ENCODE results near the gene YPEL1. TPM values are rescaled to one million over a fixed set of nuclear protein-coding genes. Genes with fewer than 3 reads are reported as not detected.
"Not testable (repeated sequence)": the region's sequence is repeated elsewhere in the genome, so short reads cannot be mapped to it uniquely, and the experiment has no call there.

The YPEL1 gene
- total and polyA plus RNA-seq, 3 experiments from 2014 or later = 2.4 to 27.0 (median 2.6) TPM

GRCh38 chr22:21696115-21696514, 39.5 kb downstream of the YPEL1 start:
- no peak overlapping the region for H3K4me3 Mint-ChIP-seq
- peaks cover 0 to 1% of the 10 kb centered on the region in 2 donors for H3K27me3 Mint-ChIP-seq
- no peak overlapping the region for H3K27ac ChIP-seq (ENCODE audit: low read depth, low read length)
- CTCF ChIA-PET = no interaction called here
- no peaks in the 10 kb centered on the region for H3K4me1 Mint-ChIP-seq
- no peaks in the 10 kb centered on the region for H3K9me3 ChIP-seq (ENCODE audit: low read length)
- no peaks in the 10 kb centered on the region for H3K27me3 ChIP-seq (ENCODE audit: insufficient read depth, low read length, poor library complexity, severe bottlenecking)
- DNase-seq = no peak
- H3K36me3 ChIP-seq (ENCODE audit: insufficient read depth, low read length) = peaks cover 51% of the 10 kb centered on the region
- peaks cover 0 to 83% (median 11%) of the 10 kb centered on the region in 3 donors for H3K36me3 Mint-ChIP-seq
- H3K27ac Mint-ChIP-seq = peak overlapping the region in 5 of 8 donors; percentile 2 to 82 (median 49)
- POLR2A ChIA-PET = no interaction called here
- no peaks in the 10 kb centered on the region for H3K4me1 ChIP-seq (ENCODE audit: insufficient read depth, low read length)
- H3K9me3 Mint-ChIP-seq = no peaks in the 10 kb centered on the region
- H3K4me3 ChIP-seq (ENCODE audit: low read length) = no peak overlapping the region

GRCh38 chr22:21695430-21696085, 40.0 kb downstream of the YPEL1 start:
- Mint-ChIP-seq H3K27me3 (peaks cover 0 to 1% of the 10 kb centered on the region in 2 donors), H3K36me3 (peaks cover 0 to 81% (median 12%) of the 10 kb centered on the region in 3 donors), H3K9me3 (no peaks in the 10 kb centered on the region), H3K4me1 (peaks cover under 1 to 2% (median 2%) of the 10 kb centered on the region in 3 donors), H3K27ac (peak overlapping the region in 4 of 8 donors; percentile 70 to 85 (median 82)), H3K4me3 (no peak overlapping the region)
- H3K4me1 ChIP-seq (ENCODE audit: insufficient read depth, low read length) = no peaks in the 10 kb centered on the region
- CTCF ChIA-PET = no interaction called here
- no peak for DNase-seq
- POLR2A ChIA-PET = no interaction called here
- H3K27ac ChIP-seq (ENCODE audit: low read depth, low read length) = no peak overlapping the region
- no peak overlapping the region for H3K4me3 ChIP-seq (ENCODE audit: low read length)
- no peaks in the 10 kb centered on the region for H3K27me3 ChIP-seq (ENCODE audit: insufficient read depth, low read length, poor library complexity, severe bottlenecking)
- no peaks in the 10 kb centered on the region for H3K9me3 ChIP-seq (ENCODE audit: low read length)
- peaks cover 51% of the 10 kb centered on the region for H3K36me3 ChIP-seq (ENCODE audit: insufficient read depth, low read length)

DNA sequence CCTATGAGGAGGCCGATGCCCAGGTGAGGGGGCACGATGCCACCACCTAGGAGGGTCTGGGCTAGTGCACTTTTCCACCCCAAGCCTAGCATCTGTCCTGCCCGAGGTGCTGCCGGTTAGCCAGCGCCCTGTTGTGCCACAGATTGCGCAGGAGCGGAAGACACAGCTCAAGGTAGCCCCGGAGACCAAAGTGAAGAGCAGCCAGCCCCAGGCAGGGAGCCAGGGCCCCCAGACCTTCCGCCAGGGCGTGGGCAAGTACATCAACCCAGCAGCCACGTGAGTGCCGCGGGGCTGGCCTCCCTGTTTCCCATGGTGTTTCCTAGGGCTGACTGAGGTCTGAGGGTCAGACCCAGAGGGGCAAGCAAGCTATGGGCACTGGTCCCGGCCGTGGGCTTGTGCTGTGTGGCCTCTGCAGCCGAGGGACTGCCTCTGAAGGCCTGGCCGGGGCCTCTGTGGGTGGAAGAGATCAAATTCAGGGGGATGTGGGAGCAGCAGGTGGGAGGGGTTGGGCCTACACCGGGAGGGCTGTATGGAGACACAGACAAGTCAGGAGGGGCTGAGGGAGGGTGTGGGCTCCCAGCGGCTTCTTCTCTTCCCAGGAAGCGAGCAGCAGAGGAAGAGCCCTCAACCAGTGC, 40.7 kb downstream of the YPEL1 start:
- CTCF ChIA-PET = no interaction called here
- Histone ChIP-seq H3K27ac (ENCODE audit: low read depth, low read length) (no peak overlapping the region), H3K9me3 (ENCODE audit: low read length) (no peaks in the 10 kb centered on the region), H3K36me3 (ENCODE audit: insufficient read depth, low read length) (peaks cover 51% of the 10 kb centered on the region), H3K4me1 (ENCODE audit: insufficient read depth, low read length) (no peaks in the 10 kb centered on the region), H3K27me3 (ENCODE audit: insufficient read depth, low read length, poor library complexity, severe bottlenecking) (no peaks in the 10 kb centered on the region), H3K4me3 (ENCODE audit: low read length) (no peak overlapping the region)
- peaks cover 0 to 1% of the 10 kb centered on the region in 2 donors for H3K27me3 Mint-ChIP-seq
- H3K4me3 Mint-ChIP-seq = no peak overlapping the region
- no peaks in the 10 kb centered on the region for H3K9me3 Mint-ChIP-seq
- peaks cover 0 to 83% (median 12%) of the 10 kb centered on the region in 3 donors for H3K36me3 Mint-ChIP-seq
- peaks cover 3 to 5% (median 5%) of the 10 kb centered on the region in 3 donors for H3K4me1 Mint-ChIP-seq
- peak overlapping the region in 2 of 8 donors; percentile 66 to 85 for H3K27ac Mint-ChIP-seq
- POLR2A ChIA-PET = no interaction called here
- no peak for DNase-seq

GRCh38 chr22:21694394-21694793, 41.2 kb downstream of the YPEL1 start:
- H3K36me3 ChIP-seq (ENCODE audit: insufficient read depth, low read length) = peaks cover 55% of the 10 kb centered on the region
- CTCF ChIA-PET = no interaction called here

DNA sequence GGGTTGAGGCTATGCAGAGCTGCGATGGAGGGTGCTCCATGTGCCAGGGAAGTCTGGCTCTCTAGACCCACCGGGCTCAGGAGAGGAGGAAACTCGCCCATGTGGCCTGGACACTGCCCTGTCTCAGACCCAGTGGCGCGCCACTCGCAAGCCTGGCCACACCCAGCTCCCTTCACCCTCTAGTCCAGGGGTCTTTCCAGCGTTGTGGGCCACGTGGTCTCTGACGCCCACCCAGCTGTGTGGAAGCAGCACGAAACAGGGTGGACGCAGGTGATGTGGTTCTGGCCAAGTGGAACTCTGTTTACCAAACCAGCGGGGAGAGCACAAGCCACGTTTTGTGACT, 41.6 kb downstream of the YPEL1 start:
- H3K4me3 Mint-ChIP-seq = no peak overlapping the region
- Histone ChIP-seq H3K27ac (ENCODE audit: low read depth, low read length) (no peak overlapping the region), H3K27me3 (ENCODE audit: insufficient read depth, low read length, poor library complexity, severe bottlenecking) (no peaks in the 10 kb centered on the region), H3K4me3 (ENCODE audit: low read length) (no peak overlapping the region), H3K36me3 (ENCODE audit: insufficient read depth, low read length) (peaks cover 54% of the 10 kb centered on the region), H3K4me1 (ENCODE audit: insufficient read depth, low read length) (no peaks in the 10 kb centered on the region), H3K9me3 (ENCODE audit: low read length) (no peaks in the 10 kb centered on the region)
- no peak overlapping the region for H3K27ac Mint-ChIP-seq
- H3K36me3 Mint-ChIP-seq = peaks cover 0 to 83% (median 11%) of the 10 kb centered on the region in 3 donors
- no peak for DNase-seq
- H3K27me3 Mint-ChIP-seq = peaks cover 0 to 1% of the 10 kb centered on the region in 2 donors
- H3K9me3 Mint-ChIP-seq = no peaks in the 10 kb centered on the region
- ChIA-PET POLR2A (no interaction called here), CTCF (no interaction called here)
- peaks cover 8 to 14% (median 10%) of the 10 kb centered on the region in 3 donors for H3K4me1 Mint-ChIP-seq

More at GRCh38 chr22:21694394-21694793, 41.2 kb downstream of the YPEL1 start:
- POLR2A ChIA-PET = no interaction called here
- Histone ChIP-seq H3K27ac (ENCODE audit: low read depth, low read length) (no peak overlapping the region), H3K4me3 (ENCODE audit: low read length) (no peak overlapping the region), H3K4me1 (ENCODE audit: insufficient read depth, low read length) (no peaks in the 10 kb centered on the region), H3K27me3 (ENCODE audit: insufficient read depth, low read length, poor library complexity, severe bottlenecking) (no peaks in the 10 kb centered on the region), H3K9me3 (ENCODE audit: low read length) (no peaks in the 10 kb centered on the region)
- no peak for DNase-seq
- no peak overlapping the region for H3K4me3 Mint-ChIP-seq
- no peak overlapping the region for H3K27ac Mint-ChIP-seq
- peaks cover 0 to 1% of the 10 kb centered on the region in 2 donors for H3K27me3 Mint-ChIP-seq
- peaks cover 0 to 82% (median 11%) of the 10 kb centered on the region in 3 donors for H3K36me3 Mint-ChIP-seq
- peaks cover 6 to 10% (median 9%) of the 10 kb centered on the region in 3 donors for H3K4me1 Mint-ChIP-seq
- H3K9me3 Mint-ChIP-seq = no peaks in the 10 kb centered on the region

GRCh38 chr22:21693333-21693998, 42.1 kb downstream of the YPEL1 start:
- Histone ChIP-seq H3K27me3 (ENCODE audit: insufficient read depth, low read length, poor library complexity, severe bottlenecking) (no peaks in the 10 kb centered on the region), H3K36me3 (ENCODE audit: insufficient read depth, low read length) (peaks cover 49% of the 10 kb centered on the region), H3K9me3 (ENCODE audit: low read length) (no peaks in the 10 kb centered on the region), H3K27ac (ENCODE audit: low read depth, low read length) (no peak overlapping the region), H3K4me3 (ENCODE audit: low read length) (no peak overlapping the region), H3K4me1 (ENCODE audit: insufficient read depth, low read length) (no peaks in the 10 kb centered on the region)
- no peak overlapping the region for H3K27ac Mint-ChIP-seq
- peaks cover 0 to 1% of the 10 kb centered on the region in 2 donors for H3K27me3 Mint-ChIP-seq
- H3K36me3 Mint-ChIP-seq = peaks cover 0 to 84% (median 9%) of the 10 kb centered on the region in 3 donors
- ChIA-PET CTCF (interaction anchor here (0.9 kb wide), 1 partner anchor 18 kb away, joined by 3 read pairs; no protein-coding TSS in a partner anchor), POLR2A (no interaction called here)
- peaks cover 8 to 19% (median 10%) of the 10 kb centered on the region in 3 donors for H3K4me1 Mint-ChIP-seq
- H3K4me3 Mint-ChIP-seq = no peak overlapping the region
- no peak for DNase-seq
- no peaks in the 10 kb centered on the region for H3K9me3 Mint-ChIP-seq

DNA sequence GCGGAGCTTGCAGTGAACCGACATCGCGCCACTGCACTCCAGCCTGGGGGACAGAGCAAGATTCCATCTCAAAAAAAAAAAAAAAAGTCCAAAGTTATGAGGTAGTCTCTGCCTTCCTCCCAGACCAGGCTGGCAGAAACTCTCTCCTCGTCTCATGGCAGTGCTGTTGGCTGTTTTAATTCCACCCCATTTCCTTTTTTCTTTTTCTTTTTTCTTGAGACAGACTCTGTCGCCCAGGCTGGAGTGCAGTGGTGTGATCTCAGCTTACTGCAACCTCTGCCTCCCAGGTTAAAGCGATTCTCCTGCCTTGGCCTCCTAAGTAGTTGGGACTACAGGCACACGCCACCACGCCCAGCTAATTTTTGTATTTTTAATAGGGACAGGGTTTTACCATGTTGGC, 42.7 kb downstream of the YPEL1 start:
- DNase-seq; H3K9me3 Mint-ChIP-seq; H3K4me3 ChIP-seq (ENCODE audit: low read length); H3K4me1 ChIP-seq (ENCODE audit: insufficient read depth, low read length); H3K4me3 Mint-ChIP-seq; H3K9me3 ChIP-seq (ENCODE audit: low read length); POLR2A ChIA-PET; H3K27me3 ChIP-seq (ENCODE audit: insufficient read depth, low read length, poor library complexity, severe bottlenecking); H3K27ac ChIP-seq (ENCODE audit: low read depth, low read length); H3K27me3 Mint-ChIP-seq: not testable (repeated sequence)
- H3K36me3 ChIP-seq (ENCODE audit: insufficient read depth, low read length) = peaks cover 47% of the 10 kb centered on the region
- peaks cover 0 to 84% (median 8%) of the 10 kb centered on the region in 3 donors for H3K36me3 Mint-ChIP-seq
- peaks cover 8 to 19% (median 10%) of the 10 kb centered on the region in 3 donors for H3K4me1 Mint-ChIP-seq
- CTCF ChIA-PET = interaction anchor here (0.9 to 1.1 kb wide), 2 partner anchors 12 to 19 kb away, joined by 3 read pairs; no protein-coding TSS in a partner anchor
- peak overlapping the region in 2 of 8 donors; percentile 54 to 87 for H3K27ac Mint-ChIP-seq

DNA sequence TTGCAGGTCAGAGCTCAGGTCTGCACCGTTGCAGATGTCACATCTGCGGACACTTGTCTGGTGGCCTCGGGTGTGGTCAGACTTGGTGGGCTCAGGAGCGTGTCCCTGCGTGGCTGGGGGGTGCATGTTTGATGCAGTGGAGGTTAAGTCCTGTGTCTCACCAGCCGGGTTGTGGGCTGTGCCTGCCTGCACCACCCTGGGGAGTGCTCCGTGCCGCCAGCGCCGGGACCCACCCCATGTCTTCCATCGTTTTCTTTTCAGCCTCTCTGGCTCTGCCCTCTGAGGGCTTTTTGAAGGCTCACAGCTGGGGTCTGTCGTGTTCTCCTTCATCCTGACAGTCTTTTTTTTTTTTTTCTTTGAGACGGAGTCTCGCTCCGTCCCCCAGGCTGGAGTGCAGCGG, 43.8 kb downstream of the YPEL1 start:
- no peaks in the 10 kb centered on the region for H3K27me3 ChIP-seq (ENCODE audit: insufficient read depth, low read length, poor library complexity, severe bottlenecking)
- no peak overlapping the region for H3K27ac ChIP-seq (ENCODE audit: low read depth, low read length)
- POLR2A ChIA-PET = no interaction called here
- Mint-ChIP-seq H3K36me3 (peaks cover 0 to 82% (median 8%) of the 10 kb centered on the region in 3 donors), H3K4me1 (peaks cover 8 to 19% (median 10%) of the 10 kb centered on the region in 3 donors), H3K27me3 (peaks cover 0 to under 1% of the 10 kb centered on the region in 2 donors), H3K4me3 (no peak overlapping the region), H3K27ac (peak overlapping the region in 3 of 8 donors; percentile 47 to 78 (median 77)), H3K9me3 (no peaks in the 10 kb centered on the region)
- CTCF ChIA-PET = interaction anchor here (1.1 kb wide), 1 partner anchor 13 kb away, joined by 3 read pairs; no protein-coding TSS in a partner anchor
- H3K4me3 ChIP-seq (ENCODE audit: low read length) = no peak overlapping the region
- no peaks in the 10 kb centered on the region for H3K9me3 ChIP-seq (ENCODE audit: low read length)
- H3K36me3 ChIP-seq (ENCODE audit: insufficient read depth, low read length) = peaks cover 51% of the 10 kb centered on the region
- no peak for DNase-seq
- no peaks in the 10 kb centered on the region for H3K4me1 ChIP-seq (ENCODE audit: insufficient read depth, low read length)
